PC-9 (cell line): ENCODE data around the gene PRR33.

Source experiments
- CTCF ChIP-seq: fragments of 200-600 bp; sonication (generic); conservative IDR thresholded peaks from 2 replicates; pipeline ENCODE4 v1.6.1; 2017; ENCODE audit warnings: mixed run types, antibody characterized with exemption, mild to moderate bottlenecking, moderate library complexity
- EZH2 ChIP-seq: fragments of 200-600 bp; sonication (generic); IDR thresholded peaks from 2 replicates; pipeline ENCODE4 v1.8.0; 2017; ENCODE audit warnings: antibody characterized with exemption, low read depth

GRCh38 chr11:1892116-1892515 lies 421 bp upstream of the PRR33 start:
- TF ChIP-seq EZH2 (no peak), CTCF (no peak)
